GM18868 (cell line): ENCODE measurements around the gene LZTS2.

ENCODE experiments used
- ATAC-seq: cut with Tn5 transposase; IDR thresholded peaks from one replicate; pipeline ENCODE4 v1.9.1; 2021; ENCODE audit warnings: mild to moderate bottlenecking, moderate library complexity; ENCODE audit not compliant: unreplicated experiment

Gene LZTS2

GRCh38 chr10:101047961-101048892 lies 48.6 kb downstream of the LZTS2 start:
- no peak for ATAC-seq

GRCh38 chr10:101050208-101051069 lies 50.8 kb downstream of the LZTS2 start:
- peak; percentile 74 for ATAC-seq

- no peak for ATAC-seq
These were observed 52.7 kb downstream of the LZTS2 start for GRCh38 chr10:101052285-101052684.

- ATAC-seq: no peak
These were observed 53.9 kb downstream of the LZTS2 start for GRCh38 chr10:101053516-101053915.

- ATAC-seq: no peak
These were observed 54.7 kb downstream of the LZTS2 start for GRCh38 chr10:101054351-101054750.

- ATAC-seq: no peak
These were observed 55.3 kb downstream of the LZTS2 start for GRCh38 chr10:101054876-101055275.

- no peak for ATAC-seq
These were observed 55.8 kb downstream of the LZTS2 start for GRCh38 chr10:101055411-101055810.

- ATAC-seq: no peak
These were observed 57.0 kb downstream of the LZTS2 start for GRCh38 chr10:101056365-101057151.
